HepG2 (cell line): ENCODE results near the gene GFER. TPM values are rescaled to one million over a fixed set of nuclear protein-coding genes. Genes with fewer than 3 reads are reported as not detected.

Experiments used
- ARHGAP35 ChIP-seq: sonication (generic); formaldehyde crosslinking; IDR thresholded peaks from 2 replicates; pipeline ENCODE4 v1.9.0; 2022; ENCODE audit warnings: mild to moderate bottlenecking, inconsistent platforms, moderate library complexity, missing genetic modification reagents, borderline replicate concordance
- BCLAF1 ChIP-seq: fragments of 450-650 bp; IDR thresholded peaks from 2 replicates; pipeline ENCODE4 v1.6.1; 2017; ENCODE audit warnings: mild to moderate bottlenecking
- CEBPG ChIP-seq: IDR thresholded peaks from 2 replicates; pipeline ENCODE4 v1.6.1; 2016
- CHCHD3 ChIP-seq: sonication (generic); formaldehyde crosslinking; IDR thresholded peaks from 2 replicates; pipeline ENCODE4 v1.8.0; 2022; ENCODE audit warnings: mild to moderate bottlenecking, missing genetic modification reagents, moderate library complexity
- CREB3 ChIP-seq: sonication (generic); formaldehyde crosslinking; IDR thresholded peaks from 2 replicates; pipeline ENCODE4 v1.5.0; 2020; ENCODE audit warnings: missing genetic modification reagents
- ESRRA ChIP-seq: sonication (generic); formaldehyde crosslinking; IDR thresholded peaks from 2 replicates; pipeline ENCODE4 v1.5.1; 2020; ENCODE audit warnings: mild to moderate bottlenecking, low read depth, missing genetic modification reagents
- EZH2 ChIP-seq: conservative IDR thresholded peaks from 2 replicates; pipeline ENCODE4 v1.6.1; 2012; ENCODE audit warnings: mild to moderate bottlenecking, low read depth, low read length, moderate library complexity
- HNRNPK ChIP-seq: fragments of 200-400 bp; formaldehyde crosslinking; IDR thresholded peaks from 2 replicates; pipeline ENCODE4 v1.6.1; 2018; ENCODE audit warnings: low read length, low read depth, moderate library complexity, mild to moderate bottlenecking; ENCODE audit not compliant: poor library complexity, severe bottlenecking
- KMT2A ChIP-seq: sonication (generic); formaldehyde crosslinking; IDR thresholded peaks from 2 replicates; pipeline ENCODE4 v1.4.0; 2020; ENCODE audit warnings: missing genetic modification reagents
- MBNL3 ChIP-seq: fragments of 250-450 bp; sonication (Bioruptor Pico); conservative IDR thresholded peaks from 2 replicates; pipeline ENCODE4 v1.8.0; 2022; ENCODE audit warnings: mild to moderate bottlenecking, inconsistent platforms
- MTA1 ChIP-seq: sonication (generic); formaldehyde crosslinking; IDR thresholded peaks from 2 replicates; pipeline ENCODE4 v1.4.0; 2020; ENCODE audit warnings: missing genetic modification reagents, mild to moderate bottlenecking, borderline replicate concordance
- NFYC ChIP-seq: IDR thresholded peaks from 2 replicates; pipeline ENCODE4 v1.6.1; 2016; ENCODE audit warnings: missing genetic modification reagents, missing compliant biosample characterization
- PHF20 ChIP-seq: sonication (generic); formaldehyde crosslinking; IDR thresholded peaks from 2 replicates; pipeline ENCODE4 v1.5.0; 2020; ENCODE audit warnings: mild to moderate bottlenecking, missing genetic modification reagents
- STAG1 ChIP-seq: sonication (generic); formaldehyde crosslinking; IDR thresholded peaks from 2 replicates; pipeline ENCODE4 v1.4.0; 2020; ENCODE audit warnings: missing genetic modification reagents
- ZNF124 ChIP-seq: sonication (generic); formaldehyde crosslinking; IDR thresholded peaks from 2 replicates; pipeline ENCODE4 v1.4.0; 2020; ENCODE audit warnings: missing genetic modification reagents
- ZNF343 ChIP-seq: sonication (generic); formaldehyde crosslinking; IDR thresholded peaks from 2 replicates; pipeline ENCODE4 v1.4.0; 2020; ENCODE audit warnings: mild to moderate bottlenecking, missing genetic modification reagents
- ZNF496 ChIP-seq: sonication (generic); formaldehyde crosslinking; IDR thresholded peaks from 2 replicates; pipeline ENCODE4 v1.8.1; 2023; ENCODE audit warnings: mild to moderate bottlenecking, moderate library complexity, missing genetic modification reagents; ENCODE audit not compliant: insufficient replicate concordance
- ZNF543 ChIP-seq: sonication (generic); formaldehyde crosslinking; IDR thresholded peaks from 2 replicates; pipeline ENCODE4 v1.4.0; 2020; ENCODE audit warnings: mild to moderate bottlenecking, missing genetic modification reagents
- ZNF775 ChIP-seq: sonication (generic); formaldehyde crosslinking; IDR thresholded peaks from 2 replicates; pipeline ENCODE4 v1.4.0; 2020; ENCODE audit warnings: missing genetic modification reagents, mild to moderate bottlenecking, moderate library complexity, borderline replicate concordance
- ZNF781 ChIP-seq: sonication (generic); formaldehyde crosslinking; IDR thresholded peaks from 2 replicates; pipeline ENCODE4 v1.5.1; 2020; ENCODE audit warnings: borderline replicate concordance, mild to moderate bottlenecking, missing genetic modification reagents; ENCODE audit errors: not compliant biosample characterization
- polyA plus RNA-seq, 8 experiments: library from polyadenylated mRNA; depleted of rRNA in 3 of 8; stranded (reverse) in 7 of 8; unstranded in 1 of 8; fragments of >200 nt; fragmentation: Illumina TruSeq in 4 of 8; extraction: Trizol in 4 of 8; gene quantifications; 2 replicates each; pipeline versions ENCODE4 v1.2.1 to v1.2.3, GENCODE V29; 2011 to 2016; ENCODE audit warnings: low read depth in 4 of 8, missing spikeins in 1 of 8, mixed read lengths in 1 of 8; ENCODE audit not compliant: insufficient read depth in 1 of 8
- total RNA-seq, 5 experiments: library from RNA; depleted of rRNA; stranded (reverse); fragments of >200 nt; fragmentation: Illumina TruSeq; extraction: Trizol; gene quantifications; 2 replicates each; pipeline ENCODE4 v1.2.3, GENCODE V29; 2016; ENCODE audit warnings: low read depth in 1 of 5
- TF ChIP-seq, protein P1 (sequence below): sonication (generic); formaldehyde crosslinking; IDR thresholded peaks from 2 replicates; pipeline ENCODE4 v1.4.0; 2020; ENCODE audit warnings: missing genetic modification reagents, borderline replicate concordance
- TF ChIP-seq, protein P2 (sequence below): sonication (generic); formaldehyde crosslinking; IDR thresholded peaks from 2 replicates; pipeline ENCODE4 v1.5.0; 2020; ENCODE audit warnings: mild to moderate bottlenecking, missing genetic modification reagents

GFER gene
- total and polyA plus RNA-seq, 2 of the 13 experiments (the other 11 are each of a cell fraction or from before 2014, with no cell fraction given) = 28.6 to 71.7 TPM

- TF ChIP-seq EZH2 (no peak), MBNL3 (CRISPR knock-in tag) (no peak), ZNF496 (CRISPR knock-in tag) (no peak), ZNF781 (CRISPR knock-in tag) (no peak), ZNF775 (no peak), ESRRA (CRISPR knock-in tag) (no peak), ZNF343 (CRISPR knock-in tag) (no peak), KMT2A (CRISPR knock-in tag) (no peak), ZNF543 (no peak), BCLAF1 (no peak), ZNF124 (CRISPR knock-in tag) (0 out of 2 replicates have a peak, but pooled peaks have one; percentile 27), PHF20 (CRISPR knock-in tag) (no peak), MTA1 (CRISPR knock-in tag) (peak; percentile 50; the same call in 1 of the 2 replicates), STAG1 (peak; percentile 48), ARHGAP35 (CRISPR knock-in tag) (no peak), CEBPG (CRISPR knock-in tag) (peak; percentile 88), CHCHD3 (no peak), NFYC (CRISPR knock-in tag) (no peak), HNRNPK (no peak), CREB3 (CRISPR knock-in tag) (no peak)
- TF ChIP-seq, protein P1, sequence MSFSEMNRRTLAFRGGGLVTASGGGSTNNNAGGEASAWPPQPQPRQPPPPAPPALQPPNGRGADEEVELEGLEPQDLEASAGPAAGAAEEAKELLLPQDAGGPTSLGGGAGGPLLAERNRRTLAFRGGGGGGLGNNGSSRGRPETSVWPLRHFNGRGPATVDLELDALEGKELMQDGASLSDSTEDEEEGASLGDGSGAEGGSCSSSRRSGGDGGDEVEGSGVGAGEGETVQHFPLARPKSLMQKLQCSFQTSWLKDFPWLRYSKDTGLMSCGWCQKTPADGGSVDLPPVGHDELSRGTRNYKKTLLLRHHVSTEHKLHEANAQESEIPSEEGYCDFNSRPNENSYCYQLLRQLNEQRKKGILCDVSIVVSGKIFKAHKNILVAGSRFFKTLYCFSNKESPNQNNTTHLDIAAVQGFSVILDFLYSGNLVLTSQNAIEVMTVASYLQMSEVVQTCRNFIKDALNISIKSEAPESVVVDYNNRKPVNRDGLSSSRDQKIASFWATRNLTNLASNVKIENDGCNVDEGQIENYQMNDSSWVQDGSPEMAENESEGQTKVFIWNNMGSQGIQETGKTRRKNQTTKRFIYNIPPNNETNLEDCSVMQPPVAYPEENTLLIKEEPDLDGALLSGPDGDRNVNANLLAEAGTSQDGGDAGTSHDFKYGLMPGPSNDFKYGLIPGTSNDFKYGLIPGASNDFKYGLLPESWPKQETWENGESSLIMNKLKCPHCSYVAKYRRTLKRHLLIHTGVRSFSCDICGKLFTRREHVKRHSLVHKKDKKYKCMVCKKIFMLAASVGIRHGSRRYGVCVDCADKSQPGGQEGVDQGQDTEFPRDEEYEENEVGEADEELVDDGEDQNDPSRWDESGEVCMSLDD (CRISPR knock-in tag) = no peak
- TF ChIP-seq, protein P2, sequence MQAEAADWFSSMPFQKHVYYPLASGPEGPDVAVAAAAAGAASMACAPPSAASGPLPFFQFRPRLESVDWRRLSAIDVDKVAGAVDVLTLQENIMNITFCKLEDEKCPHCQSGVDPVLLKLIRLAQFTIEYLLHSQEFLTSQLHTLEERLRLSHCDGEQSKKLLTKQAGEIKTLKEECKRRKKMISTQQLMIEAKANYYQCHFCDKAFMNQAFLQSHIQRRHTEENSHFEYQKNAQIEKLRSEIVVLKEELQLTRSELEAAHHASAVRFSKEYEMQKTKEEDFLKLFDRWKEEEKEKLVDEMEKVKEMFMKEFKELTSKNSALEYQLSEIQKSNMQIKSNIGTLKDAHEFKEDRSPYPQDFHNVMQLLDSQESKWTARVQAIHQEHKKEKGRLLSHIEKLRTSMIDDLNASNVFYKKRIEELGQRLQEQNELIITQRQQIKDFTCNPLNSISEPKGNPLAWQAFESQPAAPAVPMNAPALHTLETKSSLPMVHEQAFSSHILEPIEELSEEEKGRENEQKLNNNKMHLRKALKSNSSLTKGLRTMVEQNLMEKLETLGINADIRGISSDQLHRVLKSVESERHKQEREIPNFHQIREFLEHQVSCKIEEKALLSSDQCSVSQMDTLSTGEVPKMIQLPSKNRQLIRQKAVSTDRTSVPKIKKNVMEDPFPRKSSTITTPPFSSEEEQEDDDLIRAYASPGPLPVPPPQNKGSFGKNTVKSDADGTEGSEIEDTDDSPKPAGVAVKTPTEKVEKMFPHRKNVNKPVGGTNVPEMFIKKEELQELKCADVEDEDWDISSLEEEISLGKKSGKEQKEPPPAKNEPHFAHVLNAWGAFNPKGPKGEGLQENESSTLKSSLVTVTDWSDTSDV (CRISPR knock-in tag) = no peak
Observed at GRCh38 chr16:2016407-2016922, 32.5 kb downstream of the GFER start (continued).
